A673 (cell line): Measurements from ENCODE around the gene SCEL. TPM values are rescaled to one million over a fixed set of nuclear protein-coding genes. Genes with fewer than 3 reads are reported as not detected.
A peak's percentile ranks its signal among the peaks of the same experiment; 100 is the strongest.
"Not testable (repeated sequence)": the region's sequence is repeated elsewhere in the genome, so short reads cannot be mapped to it uniquely, and the experiment has no call there.

Experiments
- BruUV-seq: library from RNA; stranded (reverse); fragments of 400-500 nt; replicated peaks from 2 replicates; lab custom pipeline; 2021; lab: Mats Ljungman, UMichigan
- CTCF ChIA-PET: fragments of 300-600 bp; sonication (Branson Sonifier 250); formaldehyde crosslinking; loops from one replicate; lab custom pipeline; 2022; ENCODE audit warnings: antibody characterized with exemption; lab: Charles Lee
- POLR2A ChIA-PET: fragments of 300-600 bp; sonication (Branson Sonifier 250); formaldehyde crosslinking; loops from one replicate; lab custom pipeline; 2022; ENCODE audit warnings: antibody characterized with exemption; ENCODE audit not compliant: low non-redundant PET; lab: Charles Lee
- DNase-seq: peaks from one replicate; pipeline ENCODE4 v3.0.0-alpha.2; 2015; ENCODE audit warnings: low spot score
- H3K27ac ChIP-seq: fragments of 200-600 bp; sonication (generic); 2 replicates; pipeline ENCODE4 v1.5.1; 2016; ENCODE audit warnings: mixed run types, low read depth, mild to moderate bottlenecking, mixed read lengths, antibody characterized with exemption, low read length; ENCODE audit not compliant: poor library complexity, severe bottlenecking
- H3K27me3 ChIP-seq: fragments of 200-600 bp; sonication (generic); replicated peaks from 2 replicates; pipeline ENCODE4 v1.6.1; 2017; ENCODE audit warnings: mixed run types, low read depth, mild to moderate bottlenecking, mixed read lengths, antibody characterized with exemption, low read length; ENCODE audit not compliant: insufficient read depth, poor library complexity
- H3K36me3 ChIP-seq: fragments of 200-600 bp; sonication (generic); 2 replicates; pipeline ENCODE4 v1.6.1; 2016; ENCODE audit warnings: mixed run types, mild to moderate bottlenecking, mixed read lengths, antibody characterized with exemption, low read length; ENCODE audit not compliant: insufficient read depth, poor library complexity, severe bottlenecking
- H3K4me1 ChIP-seq: fragments of 200-600 bp; sonication (generic); 2 replicates; pipeline ENCODE4 v1.6.1; 2017; ENCODE audit warnings: mixed run types, mild to moderate bottlenecking, mixed read lengths, antibody characterized with exemption, low read length; ENCODE audit not compliant: insufficient read depth, poor library complexity, severe bottlenecking
- H3K4me3 ChIP-seq: fragments of 200-600 bp; sonication (generic); 2 replicates; pipeline ENCODE4 v1.5.1; 2016; ENCODE audit warnings: low read depth, mixed run types, mild to moderate bottlenecking, mixed read lengths, low read length; ENCODE audit not compliant: poor library complexity, severe bottlenecking
- H3K9me3 ChIP-seq: fragments of 200-600 bp; sonication (generic); 2 replicates; pipeline ENCODE4 v1.6.1; 2016; ENCODE audit warnings: mixed run types, low read depth, mild to moderate bottlenecking, mixed read lengths, antibody characterized with exemption, low read length; ENCODE audit not compliant: poor library complexity, severe bottlenecking
- EZH2 ChIP-seq: fragments of 200-600 bp; sonication (generic); IDR thresholded peaks from 2 replicates; pipeline ENCODE4 v1.6.1; 2017; ENCODE audit warnings: borderline replicate concordance, low read depth, mild to moderate bottlenecking, mixed read lengths, antibody characterized with exemption, low read length; ENCODE audit not compliant: poor library complexity, severe bottlenecking
- intact Hi-C: fragments of 100-400 bp; cut with micrococcal nuclease; formaldehyde crosslinking; loops from one replicate; pipeline ENCODE4 v1.10.0; 2022; ENCODE audit not compliant: unreplicated experiment
- total RNA-seq: library from RNA; stranded (reverse); gene quantifications from 2 replicates; pipeline ENCODE4 v1.2.3, GENCODE V29; 2021
- TF ChIP-seq, protein P1 (sequence below): fragments of 300-800, 200-600 bp; sonication (generic); conservative IDR thresholded peaks from 2 replicates; pipeline ENCODE4 v1.5.1; 2017; ENCODE audit warnings: low read depth, mild to moderate bottlenecking, antibody characterized with exemption, low read length, moderate library complexity, mixed read lengths

SCEL gene
- total RNA-seq, 1 experiment from 2014 or later, result not detected

GRCh38 chr13:77515785-77516184 lies 19.7 kb upstream of the SCEL start:
- Histone ChIP-seq H3K27ac (no peak overlapping the region), H3K4me3 (no peak overlapping the region), H3K9me3 (peaks cover 3% of the 10 kb centered on the region), H3K4me1 (peaks cover 39% of the 10 kb centered on the region), H3K36me3 (no peaks in the 10 kb centered on the region), H3K27me3 (no peaks in the 10 kb centered on the region)
- ChIA-PET CTCF (no interaction called here), POLR2A (interaction anchor here (0.6 kb wide), 1 partner anchor 1399 kb away, joined by 3 read pairs; no protein-coding TSS in a partner anchor)
- TF ChIP-seq, protein P1, sequence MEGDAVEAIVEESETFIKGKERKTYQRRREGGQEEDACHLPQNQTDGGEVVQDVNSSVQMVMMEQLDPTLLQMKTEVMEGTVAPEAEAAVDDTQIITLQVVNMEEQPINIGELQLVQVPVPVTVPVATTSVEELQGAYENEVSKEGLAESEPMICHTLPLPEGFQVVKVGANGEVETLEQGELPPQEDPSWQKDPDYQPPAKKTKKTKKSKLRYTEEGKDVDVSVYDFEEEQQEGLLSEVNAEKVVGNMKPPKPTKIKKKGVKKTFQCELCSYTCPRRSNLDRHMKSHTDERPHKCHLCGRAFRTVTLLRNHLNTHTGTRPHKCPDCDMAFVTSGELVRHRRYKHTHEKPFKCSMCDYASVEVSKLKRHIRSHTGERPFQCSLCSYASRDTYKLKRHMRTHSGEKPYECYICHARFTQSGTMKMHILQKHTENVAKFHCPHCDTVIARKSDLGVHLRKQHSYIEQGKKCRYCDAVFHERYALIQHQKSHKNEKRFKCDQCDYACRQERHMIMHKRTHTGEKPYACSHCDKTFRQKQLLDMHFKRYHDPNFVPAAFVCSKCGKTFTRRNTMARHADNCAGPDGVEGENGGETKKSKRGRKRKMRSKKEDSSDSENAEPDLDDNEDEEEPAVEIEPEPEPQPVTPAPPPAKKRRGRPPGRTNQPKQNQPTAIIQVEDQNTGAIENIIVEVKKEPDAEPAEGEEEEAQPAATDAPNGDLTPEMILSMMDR, result no peak
- no peak for TF ChIP-seq EZH2
- BruUV-seq, result no TSS peak
- DNase-seq, result no peak
- intact Hi-C loops, result no loop called here

DNA sequence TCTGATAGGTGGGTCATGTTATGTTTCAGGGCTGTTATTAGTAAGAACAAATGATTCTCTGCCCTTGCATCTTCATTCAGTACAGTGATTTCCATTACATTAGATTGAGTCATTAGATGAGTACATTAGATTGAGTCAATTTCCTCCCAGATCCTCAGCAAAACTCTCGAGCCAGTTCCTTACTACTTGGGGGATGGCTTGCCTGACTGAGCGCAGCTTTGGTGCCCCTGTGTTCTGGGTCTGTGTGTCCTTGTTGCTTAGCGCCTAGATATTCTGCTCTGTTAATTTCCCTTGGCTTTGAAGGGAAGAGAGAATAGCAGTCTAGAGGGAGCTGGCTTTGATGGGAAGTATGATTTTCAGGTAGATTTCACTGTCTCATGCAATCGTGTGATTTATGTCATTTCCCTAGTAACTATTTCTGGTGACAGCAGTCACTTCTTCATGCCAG lies 19.1 kb upstream of the SCEL start:
- H3K27ac ChIP-seq, result no peak overlapping the region
- no TSS peak for BruUV-seq
- TF ChIP-seq, protein P1, result no peak
- no peak for TF ChIP-seq EZH2
- H3K9me3 ChIP-seq, result peaks cover 3% of the 10 kb centered on the region
- no peaks in the 10 kb centered on the region for H3K36me3 ChIP-seq
- H3K4me1 ChIP-seq, result peaks cover 44% of the 10 kb centered on the region
- ChIA-PET CTCF (no interaction called here), POLR2A (no interaction called here)
- DNase-seq, result peak; percentile 67
- H3K27me3 ChIP-seq, result no peaks in the 10 kb centered on the region
- no peak overlapping the region for H3K4me3 ChIP-seq
- intact Hi-C loops, result no loop called here

DNA sequence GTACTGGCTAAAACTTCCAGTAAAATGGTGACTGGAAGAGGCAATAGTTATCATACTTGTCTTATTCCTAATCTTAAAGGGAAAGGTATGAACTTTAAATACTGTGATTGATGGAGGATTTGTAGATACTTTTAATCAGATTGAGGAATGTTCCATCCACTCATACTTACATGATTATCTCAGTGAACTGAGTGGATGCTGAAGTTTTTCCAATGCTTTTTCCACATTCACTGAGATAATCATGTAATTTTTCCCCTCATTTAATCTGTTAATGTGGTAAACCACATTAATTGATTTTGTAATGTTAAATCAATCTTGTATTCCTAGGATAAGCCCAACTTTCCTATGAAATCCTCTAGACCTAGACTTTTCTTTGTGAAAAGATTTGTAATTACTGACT lies 17.2 kb upstream of the SCEL start:
- ChIA-PET CTCF (no interaction called here), POLR2A (no interaction called here)
- Histone ChIP-seq H3K36me3 (no peaks in the 10 kb centered on the region), H3K9me3 (peaks cover 3% of the 10 kb centered on the region), H3K27me3 (no peaks in the 10 kb centered on the region), H3K4me3 (no peak overlapping the region), H3K27ac (peak overlapping the region; percentile 18), H3K4me1 (peaks cover 54% of the 10 kb centered on the region)
- no peak for DNase-seq
- no TSS peak for BruUV-seq
- TF ChIP-seq, protein P1, result no peak
- no peak for TF ChIP-seq EZH2
- intact Hi-C loops, result no loop called here

GRCh38 chr13:77519396-77519795 lies 16.1 kb upstream of the SCEL start:
- peak; percentile 76 for DNase-seq
- intact Hi-C loops, result loop anchor here (1.0 kb wide), 1 partner anchor 174 kb away; no protein-coding TSS in a partner anchor
- Histone ChIP-seq H3K4me1 (peaks cover 54% of the 10 kb centered on the region), H3K27ac (peak overlapping the region; percentile 75)
- H3K4me3 ChIP-seq, POLR2A ChIA-PET, BruUV-seq, H3K36me3 ChIP-seq, H3K9me3 ChIP-seq, CTCF ChIA-PET, H3K27me3 ChIP-seq: not testable (repeated sequence)
